ENCODE measurements around the gene ZMAT2. TPM values are rescaled to one million over a fixed set of nuclear protein-coding genes. Genes with fewer than 3 reads are reported as not detected.
A peak's percentile ranks its signal among the peaks of the same experiment; 100 is the strongest.

The ZMAT2 gene
- total and polyA plus RNA-seq, 7 donors = 28.0 to 97.9 (median 46.0) TPM

GRCh38 chr5:140674629-140675028, 25.6 kb upstream of the ZMAT2 start:
- Histone ChIP-seq H3K27me3 (no peaks in the 10 kb centered on the region), H3K36me3 (peaks cover 22 to 81% (median 36%) of the 10 kb centered on the region in 4 donors), H3K4me3 (no peak overlapping the region), H3K4me1 (peaks cover 0 to 7% (median 2%) of the 10 kb centered on the region in 4 donors), H3K27ac (no peak overlapping the region), H3K9me3 (no peaks in the 10 kb centered on the region)
- no peak for TF ChIP-seq POLR2A (IDR thresholded peaks at IDR 0.05)
- no peak for TF ChIP-seq EP300 (IDR thresholded peaks at IDR 0.05)
- TF ChIP-seq POLR2AphosphoS5 (IDR thresholded peaks at IDR 0.05) = no peak
- TF ChIP-seq CTCF (IDR thresholded peaks at IDR 0.05) = no peak
- no peak for DNase-seq
- WGBS, 2 donors = 95 to 96% methylated on average over 4 of the region's 4 CpGs
- intact Hi-C loops (cut with DNase I) = no loop called here

DNA sequence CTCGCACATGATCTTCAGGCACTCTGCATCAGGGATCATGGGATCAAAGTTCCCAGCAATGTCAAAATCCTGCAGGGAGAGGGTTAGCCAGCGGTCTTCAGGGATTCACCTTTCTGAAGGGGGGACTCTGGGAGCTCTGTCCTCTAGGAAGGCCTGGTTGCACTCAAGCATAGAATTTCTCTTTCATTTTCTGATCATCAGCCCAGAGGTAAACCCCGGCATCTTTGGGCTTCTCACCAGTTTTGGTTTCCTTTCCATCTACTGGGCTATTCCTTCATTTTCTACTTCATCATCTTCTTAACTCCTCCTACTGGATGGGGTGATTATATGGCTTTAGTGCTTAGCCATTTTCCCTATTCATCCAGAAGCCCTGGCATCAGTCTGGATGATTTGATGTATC, 22.3 kb upstream of the ZMAT2 start:
- Histone ChIP-seq H3K4me3 (no peak overlapping the region), H3K4me1 (peaks cover 0 to 2% (median 0%) of the 10 kb centered on the region in 4 donors), H3K27me3 (no peaks in the 10 kb centered on the region), H3K36me3 (peaks cover 20 to 88% (median 40%) of the 10 kb centered on the region in 4 donors), H3K27ac (no peak overlapping the region), H3K9me3 (no peaks in the 10 kb centered on the region)
- TF ChIP-seq EP300 (IDR thresholded peaks at IDR 0.05) = no peak
- no peak for TF ChIP-seq POLR2AphosphoS5 (IDR thresholded peaks at IDR 0.05)
- TF ChIP-seq POLR2A (IDR thresholded peaks at IDR 0.05) = no peak
- TF ChIP-seq CTCF (IDR thresholded peaks at IDR 0.05) = no peak
- no peak for DNase-seq
- WGBS, 2 donors = 72 to 92% methylated on average over 3 of the region's 3 CpGs
- intact Hi-C loops (cut with DNase I) = no loop called here

DNA sequence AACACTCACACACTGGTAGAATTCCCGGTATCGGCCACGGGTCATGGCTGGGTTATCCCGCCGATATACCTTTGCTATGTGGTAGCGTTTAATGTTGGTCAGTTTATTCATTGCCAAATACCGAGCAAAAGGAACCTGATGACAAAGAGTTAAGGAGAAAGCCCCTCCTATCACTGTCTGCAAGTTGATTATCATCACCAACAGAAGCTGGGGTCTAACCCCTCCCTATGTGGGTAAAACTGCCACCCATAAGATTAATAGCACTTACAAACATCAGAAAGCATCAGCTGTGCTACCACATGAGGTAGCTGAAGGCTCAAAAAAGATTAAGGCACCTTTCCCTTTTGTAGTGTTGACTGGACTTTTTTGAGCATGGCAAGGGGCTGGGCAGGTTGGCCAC, 21.3 kb upstream of the ZMAT2 start:
- Histone ChIP-seq H3K27me3 (no peaks in the 10 kb centered on the region), H3K4me3 (no peak overlapping the region), H3K9me3 (no peaks in the 10 kb centered on the region), H3K4me1 (no peaks in the 10 kb centered on the region), H3K27ac (no peak overlapping the region), H3K36me3 (peaks cover 20 to 94% (median 40%) of the 10 kb centered on the region in 4 donors)
- intact Hi-C loops (cut with DNase I) = no loop called here
- no peak for TF ChIP-seq POLR2A (IDR thresholded peaks at IDR 0.05)
- no peak for TF ChIP-seq EP300 (IDR thresholded peaks at IDR 0.05)
- no peak for TF ChIP-seq CTCF (IDR thresholded peaks at IDR 0.05)
- TF ChIP-seq POLR2AphosphoS5 (IDR thresholded peaks at IDR 0.05) = no peak
- 96 to 97% methylated on average over 7 of the region's 7 CpGs for WGBS, 2 donors
- no peak for DNase-seq

- H3K27me3 ChIP-seq = no peaks in the 10 kb centered on the region
- 43 to 56% methylated on average over 8 of the region's 8 CpGs for WGBS, 2 donors
- TF ChIP-seq EP300 (IDR thresholded peaks at IDR 0.05) (no peak), POLR2A (IDR thresholded peaks at IDR 0.05) (no peak), POLR2AphosphoS5 (IDR thresholded peaks at IDR 0.05) (no peak), CTCF (IDR thresholded peaks at IDR 0.05) (no peak)
- no peak for DNase-seq
- peak overlapping the region; percentile 80 to 88 (median 83) for H3K27ac ChIP-seq
- H3K9me3 ChIP-seq = no peaks in the 10 kb centered on the region
- peak overlapping the region; percentile 48 to 87 (median 76) for H3K4me3 ChIP-seq
- H3K36me3 ChIP-seq = peaks cover under 1 to 47% (median 19%) of the 10 kb centered on the region in 4 donors
- H3K4me1 ChIP-seq = peaks cover 0 to 35% (median 26%) of the 10 kb centered on the region in 4 donors
- intact Hi-C loops (cut with DNase I) = loop anchor here (2.0 to 5.0 kb wide), 4 partner anchors 26 to 288 kb away; partner anchors contain the start of genes ANKHD1, EIF4EBP3, IK and NDUFA2
Measured at GRCh38 chr5:140690376-140690932, 9.8 kb upstream of the ZMAT2 start.

Data from sigmoid colon (tissue), 7 donors.